Measurements from ENCODE around the gene GFRA1.

GFRA1 gene

DNA sequence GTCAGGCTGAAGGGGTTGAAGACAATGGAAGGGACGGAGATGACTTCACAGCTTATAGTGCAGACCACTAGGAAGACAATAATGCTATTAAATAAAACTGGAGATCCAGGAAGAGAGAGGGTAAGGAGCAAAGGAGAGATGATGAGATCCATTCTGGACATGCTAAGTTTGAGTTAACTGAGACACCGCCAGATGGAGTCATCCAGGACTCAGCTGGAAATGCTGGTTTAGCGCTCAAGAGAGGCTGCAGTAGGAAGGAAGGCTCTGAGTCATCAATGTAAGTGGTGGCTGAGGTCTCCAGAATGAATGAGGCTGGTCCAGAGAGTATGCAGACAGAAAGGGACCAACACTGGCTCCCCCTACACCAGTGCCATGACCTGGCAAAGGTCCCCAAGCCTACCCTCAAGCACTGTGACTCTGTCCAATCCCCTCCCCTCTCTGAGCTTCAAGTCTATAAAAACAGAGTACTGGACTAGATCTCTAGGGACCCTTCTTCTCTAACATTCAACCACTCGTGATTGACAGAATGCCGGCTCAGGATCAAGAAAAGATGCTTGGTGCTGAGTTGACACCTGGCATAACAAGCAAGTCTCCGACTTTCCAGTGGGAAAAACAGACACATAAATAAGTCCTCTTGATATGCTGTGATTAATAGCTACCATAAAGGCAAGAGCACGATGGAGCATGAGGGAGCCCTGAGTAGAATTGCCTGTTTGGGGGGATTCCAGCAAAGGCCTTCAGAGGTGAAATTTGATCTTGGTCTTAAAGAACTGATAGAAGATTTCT is 8.9 kb downstream of the GFRA1 start:
- no peak for ATAC-seq (ENCODE audit: insufficient read depth, low read depth)
- Histone ChIP-seq H3K9me3 (ENCODE audit: insufficient read depth, low read length, severe bottlenecking) (no peaks in the 10 kb centered on the region), H3K4me3 (ENCODE audit: low read depth in 1 of 2, low read length in 2 of 2) (no peak overlapping the region), H2AFZ (ENCODE audit: low read depth, low read length) (no peak overlapping the region), H3K9ac (ENCODE audit: low read depth, low read length) (no peak overlapping the region), H3K79me2 (ENCODE audit: insufficient read depth, low read length) (no peaks in the 10 kb centered on the region), H3K36me3 (ENCODE audit: insufficient read depth, low read length) (no peaks in the 10 kb centered on the region), H4K20me1 (ENCODE audit: insufficient read depth, low read length) (no peaks in the 10 kb centered on the region), H3K27me3 (ENCODE audit: insufficient read depth, low read length, poor library complexity) (no peaks in the 10 kb centered on the region), H3K27ac (ENCODE audit: low read length) (no peak overlapping the region), H3K4me1 (ENCODE audit: insufficient read depth, low read length) (no peaks in the 10 kb centered on the region), H3K4me2 (ENCODE audit: insufficient read depth, low read length) (no peak overlapping the region)
- no peak for DNase-seq
- TF ChIP-seq CTCF (IDR thresholded peaks at IDR 0.05; ENCODE audit: borderline replicate concordance, extremely low read depth, low read length, poor library complexity, severe bottlenecking) = no peak

GRCh38 chr10:116262678-116263077 is 10.3 kb downstream of the GFRA1 start:
- DNase-seq (no peak), ATAC-seq (ENCODE audit: insufficient read depth, low read depth) (no peak)
- Histone ChIP-seq H3K9ac (ENCODE audit: low read depth, low read length) (no peak overlapping the region), H3K36me3 (ENCODE audit: insufficient read depth, low read length) (no peaks in the 10 kb centered on the region), H3K4me2 (ENCODE audit: insufficient read depth, low read length) (no peak overlapping the region), H4K20me1 (ENCODE audit: insufficient read depth, low read length) (no peaks in the 10 kb centered on the region), H3K79me2 (ENCODE audit: insufficient read depth, low read length) (no peaks in the 10 kb centered on the region), H2AFZ (ENCODE audit: low read depth, low read length) (no peak overlapping the region), H3K9me3 (ENCODE audit: insufficient read depth, low read length, severe bottlenecking) (no peaks in the 10 kb centered on the region), H3K27ac (ENCODE audit: low read length) (no peak overlapping the region), H3K4me3 (ENCODE audit: low read depth in 1 of 2, low read length in 2 of 2) (no peak overlapping the region), H3K27me3 (ENCODE audit: insufficient read depth, low read length, poor library complexity) (no peaks in the 10 kb centered on the region), H3K4me1 (ENCODE audit: insufficient read depth, low read length) (no peaks in the 10 kb centered on the region)
- TF ChIP-seq CTCF (IDR thresholded peaks at IDR 0.05; ENCODE audit: borderline replicate concordance, extremely low read depth, low read length, poor library complexity, severe bottlenecking) (no peak), EZH2 (IDR thresholded peaks at IDR 0.05; ENCODE audit: borderline replicate concordance, low read depth, low read length, severe bottlenecking) (no peak)

- TF ChIP-seq EZH2 (IDR thresholded peaks at IDR 0.05; ENCODE audit: borderline replicate concordance, low read depth, low read length, severe bottlenecking) (no peak), CTCF (IDR thresholded peaks at IDR 0.05; ENCODE audit: borderline replicate concordance, extremely low read depth, low read length, poor library complexity, severe bottlenecking) (no peak)
- H3K79me2 ChIP-seq (ENCODE audit: insufficient read depth, low read length) = no peaks in the 10 kb centered on the region
- H3K9ac ChIP-seq (ENCODE audit: low read depth, low read length) = no peak overlapping the region
- DNase-seq = no peak
- no peak overlapping the region for H3K4me2 ChIP-seq (ENCODE audit: insufficient read depth, low read length)
- no peaks in the 10 kb centered on the region for H3K9me3 ChIP-seq (ENCODE audit: insufficient read depth, low read length, severe bottlenecking)
- ATAC-seq (ENCODE audit: insufficient read depth, low read depth) = no peak
- H3K27ac ChIP-seq (ENCODE audit: low read length) = no peak overlapping the region
- no peaks in the 10 kb centered on the region for H4K20me1 ChIP-seq (ENCODE audit: insufficient read depth, low read length)
- H3K4me1 ChIP-seq (ENCODE audit: insufficient read depth, low read length) = no peaks in the 10 kb centered on the region
- H3K4me3 ChIP-seq (ENCODE audit: low read depth in 1 of 2, low read length in 2 of 2) = no peak overlapping the region
- no peaks in the 10 kb centered on the region for H3K36me3 ChIP-seq (ENCODE audit: insufficient read depth, low read length)
- H2AFZ ChIP-seq (ENCODE audit: low read depth, low read length) = no peak overlapping the region
- H3K27me3 ChIP-seq (ENCODE audit: insufficient read depth, low read length, poor library complexity) = no peaks in the 10 kb centered on the region
These were observed 12.4 kb downstream of the GFRA1 start for GRCh38 chr10:116260599-116260998.
